ENCODE results near the gene PGM2L1. TPM values are rescaled to one million over a fixed set of nuclear protein-coding genes. Genes with fewer than 3 reads are reported as not detected.

PGM2L1 gene
- total and polyA plus RNA-seq, 2 experiments from 2014 or later = 32.6 to 44.4 TPM

- H3F3A ChIP-seq (replicated peaks; ENCODE audit: low read depth) = no peaks in the 10 kb centered on the region
- H3K79me2 ChIP-seq (replicated peaks; ENCODE audit: insufficient read depth) = no peaks in the 10 kb centered on the region
- H3K9me2 ChIP-seq (ENCODE audit: insufficient read depth) = 0 out of 2 replicates have a peak, but pooled peaks cover 3% of the 10 kb centered on the region
- H3K4me3 ChIP-seq = no peak overlapping the region
- H3K36me3 ChIP-seq (ENCODE audit: insufficient read depth) = no peaks in the 10 kb centered on the region
- no peak overlapping the region for H2AFZ ChIP-seq
- no peak for TF ChIP-seq REST (IDR thresholded peaks at IDR 0.05; ENCODE audit: unreplicated experiment)
- no peak for TF ChIP-seq CREB1 (CRISPR knock-in tag; IDR thresholded peaks at IDR 0.05; ENCODE audit: low read depth)
- TF ChIP-seq JUNB (IDR thresholded peaks at IDR 0.05; ENCODE audit: unreplicated experiment) = no peak
- TF ChIP-seq, protein P1, sequence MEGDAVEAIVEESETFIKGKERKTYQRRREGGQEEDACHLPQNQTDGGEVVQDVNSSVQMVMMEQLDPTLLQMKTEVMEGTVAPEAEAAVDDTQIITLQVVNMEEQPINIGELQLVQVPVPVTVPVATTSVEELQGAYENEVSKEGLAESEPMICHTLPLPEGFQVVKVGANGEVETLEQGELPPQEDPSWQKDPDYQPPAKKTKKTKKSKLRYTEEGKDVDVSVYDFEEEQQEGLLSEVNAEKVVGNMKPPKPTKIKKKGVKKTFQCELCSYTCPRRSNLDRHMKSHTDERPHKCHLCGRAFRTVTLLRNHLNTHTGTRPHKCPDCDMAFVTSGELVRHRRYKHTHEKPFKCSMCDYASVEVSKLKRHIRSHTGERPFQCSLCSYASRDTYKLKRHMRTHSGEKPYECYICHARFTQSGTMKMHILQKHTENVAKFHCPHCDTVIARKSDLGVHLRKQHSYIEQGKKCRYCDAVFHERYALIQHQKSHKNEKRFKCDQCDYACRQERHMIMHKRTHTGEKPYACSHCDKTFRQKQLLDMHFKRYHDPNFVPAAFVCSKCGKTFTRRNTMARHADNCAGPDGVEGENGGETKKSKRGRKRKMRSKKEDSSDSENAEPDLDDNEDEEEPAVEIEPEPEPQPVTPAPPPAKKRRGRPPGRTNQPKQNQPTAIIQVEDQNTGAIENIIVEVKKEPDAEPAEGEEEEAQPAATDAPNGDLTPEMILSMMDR (conservative IDR thresholded peaks at IDR 0.05; ENCODE audit: low read depth in 2 of 2) = no peak
- no peak for TF ChIP-seq ZNF114 (CRISPR knock-in tag; IDR thresholded peaks at IDR 0.05)
- no peak for TF ChIP-seq POLR2AphosphoS5 (IDR thresholded peaks at IDR 0.05; ENCODE audit: low read depth)
- no peaks in the 10 kb centered on the region for H3K27me3 ChIP-seq (ENCODE audit: insufficient read depth)
- no peak overlapping the region for H3K4me2 ChIP-seq
- no peak overlapping the region for H3K27ac Mint-ChIP-seq
- peaks cover 10% of the 10 kb centered on the region; the same call in 2 of the 3 replicates for H3K4me1 Mint-ChIP-seq
- no peak overlapping the region for H3K4me3 Mint-ChIP-seq
- H3K36me3 Mint-ChIP-seq (ENCODE audit: low read depth) = no peaks in the 10 kb centered on the region
- H3K27me3 Mint-ChIP-seq (ENCODE audit: insufficient read depth, low read depth, poor library complexity) = no peaks in the 10 kb centered on the region
- H3K4me1 ChIP-seq (ENCODE audit: insufficient read depth) = peaks cover 4% of the 10 kb centered on the region; the same call in 1 of the 2 replicates
- H3K9me3 Mint-ChIP-seq = no peaks in the 10 kb centered on the region; the same call in 2 of the 3 replicates
- DNase-seq (ENCODE audit: low spot score) (no peak), ATAC-seq (no peak)
- no peaks in the 10 kb centered on the region for H4K20me1 ChIP-seq (replicated peaks; ENCODE audit: insufficient read depth)
- H3K27ac ChIP-seq (ENCODE audit: low read depth) = no peak overlapping the region
Measured at GRCh38 chr11:74438681-74439080, 40.4 kb upstream of the PGM2L1 start.

DNA sequence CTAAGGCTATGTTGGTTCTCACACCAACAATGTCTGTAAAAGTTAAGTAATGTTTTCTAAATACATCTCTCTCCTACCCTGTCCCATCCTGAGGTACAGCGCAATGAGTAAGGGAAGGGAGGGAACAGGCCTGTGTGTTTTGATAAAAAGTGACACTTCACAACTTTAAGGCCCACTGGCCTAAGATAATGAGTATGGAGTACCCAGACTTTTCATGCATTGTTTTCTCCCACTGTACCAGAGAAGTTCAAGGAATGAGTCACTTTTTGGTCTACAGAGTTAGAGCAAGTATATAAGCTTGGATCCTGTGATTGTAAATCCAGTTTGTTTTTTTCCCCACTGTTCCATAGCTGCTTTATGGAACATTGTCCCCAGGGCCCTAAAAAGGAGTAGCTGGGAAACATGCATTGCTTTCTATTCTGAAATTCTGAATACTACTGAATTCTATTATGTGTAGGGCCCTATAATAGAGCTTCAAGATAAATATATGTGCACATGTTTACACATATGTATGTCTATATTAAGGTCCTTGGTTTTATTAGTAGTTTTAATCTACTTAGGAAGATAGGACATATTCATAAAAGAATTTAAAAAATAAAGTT is 39.3 kb upstream of the PGM2L1 start:
- H2AFZ ChIP-seq = 0 out of 2 replicates have a peak overlapping the region, but pooled peaks have one; percentile 29
- no peaks in the 10 kb centered on the region for H3K79me2 ChIP-seq (replicated peaks; ENCODE audit: insufficient read depth)
- Mint-ChIP-seq H3K4me3 (no peak overlapping the region), H3K27me3 (ENCODE audit: insufficient read depth, low read depth, poor library complexity) (no peaks in the 10 kb centered on the region), H3K36me3 (ENCODE audit: low read depth) (no peaks in the 10 kb centered on the region), H3K9me3 (no peaks in the 10 kb centered on the region; the same call in 2 of the 3 replicates), H3K27ac (no peak overlapping the region), H3K4me1 (no peaks in the 10 kb centered on the region)
- no peak overlapping the region for H3K27ac ChIP-seq (ENCODE audit: low read depth)
- no peak for ATAC-seq
- no peaks in the 10 kb centered on the region for H4K20me1 ChIP-seq (replicated peaks; ENCODE audit: insufficient read depth)
- no peaks in the 10 kb centered on the region for H3F3A ChIP-seq (replicated peaks; ENCODE audit: low read depth)
- no peaks in the 10 kb centered on the region for H3K36me3 ChIP-seq (ENCODE audit: insufficient read depth)
- no peak for DNase-seq (ENCODE audit: low spot score)
- H3K9me2 ChIP-seq (ENCODE audit: insufficient read depth) = 0 out of 2 replicates have a peak, but pooled peaks cover 3% of the 10 kb centered on the region
- H3K4me1 ChIP-seq (ENCODE audit: insufficient read depth) = no peaks in the 10 kb centered on the region
- H3K4me3 ChIP-seq = no peak overlapping the region
- H3K27me3 ChIP-seq (ENCODE audit: insufficient read depth) = no peaks in the 10 kb centered on the region
- H3K4me2 ChIP-seq = no peak overlapping the region
- TF ChIP-seq STAT1 (IDR thresholded peaks at IDR 0.05; ENCODE audit: unreplicated experiment) = no peak
- TF ChIP-seq, protein P2, sequence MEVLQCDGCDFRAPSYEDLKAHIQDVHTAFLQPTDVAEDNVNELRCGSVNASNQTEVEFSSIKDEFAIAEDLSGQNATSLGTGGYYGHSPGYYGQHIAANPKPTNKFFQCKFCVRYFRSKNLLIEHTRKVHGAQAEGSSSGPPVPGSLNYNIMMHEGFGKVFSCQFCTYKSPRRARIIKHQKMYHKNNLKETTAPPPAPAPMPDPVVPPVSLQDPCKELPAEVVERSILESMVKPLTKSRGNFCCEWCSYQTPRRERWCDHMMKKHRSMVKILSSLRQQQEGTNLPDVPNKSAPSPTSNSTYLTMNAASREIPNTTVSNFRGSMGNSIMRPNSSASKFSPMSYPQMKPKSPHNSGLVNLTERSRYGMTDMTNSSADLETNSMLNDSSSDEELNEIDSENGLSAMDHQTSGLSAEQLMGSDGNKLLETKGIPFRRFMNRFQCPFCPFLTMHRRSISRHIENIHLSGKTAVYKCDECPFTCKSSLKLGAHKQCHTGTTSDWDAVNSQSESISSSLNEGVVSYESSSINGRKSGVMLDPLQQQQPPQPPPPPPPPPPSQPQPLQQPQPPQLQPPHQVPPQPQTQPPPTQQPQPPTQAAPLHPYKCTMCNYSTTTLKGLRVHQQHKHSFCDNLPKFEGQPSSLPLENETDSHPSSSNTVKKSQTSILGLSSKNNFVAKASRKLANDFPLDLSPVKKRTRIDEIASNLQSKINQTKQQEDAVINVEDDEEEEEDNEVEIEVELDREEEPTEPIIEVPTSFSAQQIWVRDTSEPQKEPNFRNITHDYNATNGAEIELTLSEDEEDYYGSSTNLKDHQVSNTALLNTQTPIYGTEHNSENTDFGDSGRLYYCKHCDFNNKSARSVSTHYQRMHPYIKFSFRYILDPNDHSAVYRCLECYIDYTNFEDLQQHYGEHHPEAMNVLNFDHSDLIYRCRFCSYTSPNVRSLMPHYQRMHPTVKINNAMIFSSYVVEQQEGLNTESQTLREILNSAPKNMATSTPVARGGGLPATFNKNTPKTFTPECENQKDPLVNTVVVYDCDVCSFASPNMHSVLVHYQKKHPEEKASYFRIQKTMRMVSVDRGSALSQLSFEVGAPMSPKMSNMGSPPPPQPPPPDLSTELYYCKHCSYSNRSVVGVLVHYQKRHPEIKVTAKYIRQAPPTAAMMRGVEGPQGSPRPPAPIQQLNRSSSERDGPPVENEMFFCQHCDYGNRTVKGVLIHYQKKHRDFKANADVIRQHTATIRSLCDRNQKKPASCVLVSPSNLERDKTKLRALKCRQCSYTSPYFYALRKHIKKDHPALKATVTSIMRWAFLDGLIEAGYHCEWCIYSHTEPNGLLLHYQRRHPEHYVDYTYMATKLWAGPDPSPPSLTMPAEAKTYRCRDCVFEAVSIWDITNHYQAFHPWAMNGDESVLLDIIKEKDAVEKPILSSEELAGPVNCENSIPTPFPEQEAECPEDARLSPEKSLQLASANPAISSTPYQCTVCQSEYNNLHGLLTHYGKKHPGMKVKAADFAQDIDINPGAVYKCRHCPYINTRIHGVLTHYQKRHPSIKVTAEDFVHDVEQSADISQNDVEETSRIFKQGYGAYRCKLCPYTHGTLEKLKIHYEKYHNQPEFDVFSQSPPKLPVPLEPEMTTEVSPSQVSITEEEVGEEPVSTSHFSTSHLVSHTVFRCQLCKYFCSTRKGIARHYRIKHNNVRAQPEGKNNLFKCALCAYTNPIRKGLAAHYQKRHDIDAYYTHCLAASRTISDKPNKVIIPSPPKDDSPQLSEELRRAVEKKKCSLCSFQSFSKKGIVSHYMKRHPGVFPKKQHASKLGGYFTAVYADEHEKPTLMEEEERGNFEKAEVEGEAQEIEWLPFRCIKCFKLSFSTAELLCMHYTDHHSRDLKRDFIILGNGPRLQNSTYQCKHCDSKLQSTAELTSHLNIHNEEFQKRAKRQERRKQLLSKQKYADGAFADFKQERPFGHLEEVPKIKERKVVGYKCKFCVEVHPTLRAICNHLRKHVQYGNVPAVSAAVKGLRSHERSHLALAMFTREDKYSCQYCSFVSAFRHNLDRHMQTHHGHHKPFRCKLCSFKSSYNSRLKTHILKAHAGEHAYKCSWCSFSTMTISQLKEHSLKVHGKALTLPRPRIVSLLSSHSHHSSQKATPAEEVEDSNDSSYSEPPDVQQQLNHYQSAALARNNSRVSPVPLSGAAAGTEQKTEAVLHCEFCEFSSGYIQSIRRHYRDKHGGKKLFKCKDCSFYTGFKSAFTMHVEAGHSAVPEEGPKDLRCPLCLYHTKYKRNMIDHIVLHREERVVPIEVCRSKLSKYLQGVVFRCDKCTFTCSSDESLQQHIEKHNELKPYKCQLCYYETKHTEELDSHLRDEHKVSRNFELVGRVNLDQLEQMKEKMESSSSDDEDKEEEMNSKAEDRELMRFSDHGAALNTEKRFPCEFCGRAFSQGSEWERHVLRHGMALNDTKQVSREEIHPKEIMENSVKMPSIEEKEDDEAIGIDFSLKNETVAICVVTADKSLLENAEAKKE (CRISPR knock-in tag; IDR thresholded peaks at IDR 0.05) = no peak
- TF ChIP-seq EZH2phosphoT487 (IDR thresholded peaks at IDR 0.05; ENCODE audit: unreplicated experiment) = no peak
